Activated T-helper 1 cell treated with anti-CD3 and anti-CD28 coated beads, Interleukin-2, amount 50 U/mL, for 16 hours (primary cell): Measurements from ENCODE around the gene WAC.
"Not testable (repeated sequence)": the region's sequence is repeated elsewhere in the genome, so short reads cannot be mapped to it uniquely, and the experiment has no call there.

ENCODE experiments used
- DNase-seq, 2 donors: peaks; one replicate each; pipeline ENCODE4 v3.0.0-alpha.2; 2020; ENCODE audit warnings: low read depth in 1 of 2, low spot score in 1 of 2

Gene WAC, protein sequence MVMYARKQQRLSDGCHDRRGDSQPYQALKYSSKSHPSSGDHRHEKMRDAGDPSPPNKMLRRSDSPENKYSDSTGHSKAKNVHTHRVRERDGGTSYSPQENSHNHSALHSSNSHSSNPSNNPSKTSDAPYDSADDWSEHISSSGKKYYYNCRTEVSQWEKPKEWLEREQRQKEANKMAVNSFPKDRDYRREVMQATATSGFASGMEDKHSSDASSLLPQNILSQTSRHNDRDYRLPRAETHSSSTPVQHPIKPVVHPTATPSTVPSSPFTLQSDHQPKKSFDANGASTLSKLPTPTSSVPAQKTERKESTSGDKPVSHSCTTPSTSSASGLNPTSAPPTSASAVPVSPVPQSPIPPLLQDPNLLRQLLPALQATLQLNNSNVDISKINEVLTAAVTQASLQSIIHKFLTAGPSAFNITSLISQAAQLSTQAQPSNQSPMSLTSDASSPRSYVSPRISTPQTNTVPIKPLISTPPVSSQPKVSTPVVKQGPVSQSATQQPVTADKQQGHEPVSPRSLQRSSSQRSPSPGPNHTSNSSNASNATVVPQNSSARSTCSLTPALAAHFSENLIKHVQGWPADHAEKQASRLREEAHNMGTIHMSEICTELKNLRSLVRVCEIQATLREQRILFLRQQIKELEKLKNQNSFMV

DNA sequence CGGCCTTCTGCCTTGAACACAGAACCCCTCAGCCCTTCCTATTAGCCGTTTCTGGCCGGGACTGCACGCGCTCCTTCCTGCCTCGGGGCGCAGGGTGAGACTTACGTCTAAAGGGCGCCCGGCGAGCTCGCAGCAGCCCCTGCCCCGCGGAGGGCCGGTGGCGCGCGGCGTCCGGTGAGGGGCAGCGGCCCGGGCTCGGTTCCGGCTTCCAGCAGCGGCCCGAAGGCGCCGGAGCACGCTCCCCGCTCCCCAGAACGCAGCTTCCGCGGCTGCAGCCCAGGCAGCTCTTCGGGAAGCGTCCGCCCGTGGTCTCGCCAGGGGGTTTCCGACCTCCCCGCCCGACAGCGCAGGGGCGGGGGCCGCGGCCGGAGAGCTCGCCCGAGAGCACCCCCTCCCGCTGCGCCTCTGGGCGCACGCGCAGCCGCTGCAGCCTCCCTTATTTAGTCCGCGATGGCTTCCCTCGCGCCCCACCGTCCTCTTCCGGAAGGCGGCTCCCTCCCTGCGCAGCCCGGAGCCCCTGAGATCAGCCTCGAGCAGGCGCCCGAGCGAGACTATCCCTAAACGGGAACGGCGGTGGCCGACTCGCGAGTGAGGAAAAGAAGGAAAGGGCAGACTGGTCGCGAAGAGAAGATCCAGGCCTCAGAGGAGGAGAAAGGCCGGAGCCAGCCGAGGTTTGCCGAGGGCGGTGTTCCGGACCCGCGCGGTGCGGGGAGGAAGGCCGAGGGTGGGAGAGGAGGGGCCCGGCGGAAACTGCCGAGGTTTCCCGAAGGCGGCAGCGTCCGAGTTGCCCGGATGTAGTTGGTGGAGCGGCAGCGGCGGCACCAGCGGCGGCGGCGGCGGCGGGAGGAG, at the start of gene WAC:
Gene WAC (plus strand): TSS at position 782 of the 849 bp plus-strand sequence. CDS start 462 bp downstream, outside the sequence.
- DNase-seq = peak; percentile 93 to 97

DNA sequence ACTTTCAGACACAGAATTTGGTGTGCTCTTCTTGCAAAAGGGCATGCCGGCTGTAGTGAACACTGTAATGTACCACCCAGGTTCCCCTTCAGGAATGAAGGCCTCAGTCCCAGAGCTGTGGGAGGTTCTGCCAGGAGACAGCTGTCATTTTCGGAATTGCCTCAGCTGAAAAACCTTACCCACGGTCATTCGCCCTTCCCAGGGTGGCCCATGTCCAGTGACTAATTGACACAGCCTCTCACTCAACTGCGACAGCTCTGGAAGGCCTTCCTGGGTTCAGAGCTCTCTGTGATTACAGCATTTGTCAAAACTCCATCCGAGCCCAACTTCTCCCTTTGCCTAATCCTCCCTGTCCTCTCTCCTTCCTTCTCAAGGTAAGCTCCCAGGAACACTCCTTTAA, 43.7 kb upstream of the WAC start:
- no peak for DNase-seq

DNA sequence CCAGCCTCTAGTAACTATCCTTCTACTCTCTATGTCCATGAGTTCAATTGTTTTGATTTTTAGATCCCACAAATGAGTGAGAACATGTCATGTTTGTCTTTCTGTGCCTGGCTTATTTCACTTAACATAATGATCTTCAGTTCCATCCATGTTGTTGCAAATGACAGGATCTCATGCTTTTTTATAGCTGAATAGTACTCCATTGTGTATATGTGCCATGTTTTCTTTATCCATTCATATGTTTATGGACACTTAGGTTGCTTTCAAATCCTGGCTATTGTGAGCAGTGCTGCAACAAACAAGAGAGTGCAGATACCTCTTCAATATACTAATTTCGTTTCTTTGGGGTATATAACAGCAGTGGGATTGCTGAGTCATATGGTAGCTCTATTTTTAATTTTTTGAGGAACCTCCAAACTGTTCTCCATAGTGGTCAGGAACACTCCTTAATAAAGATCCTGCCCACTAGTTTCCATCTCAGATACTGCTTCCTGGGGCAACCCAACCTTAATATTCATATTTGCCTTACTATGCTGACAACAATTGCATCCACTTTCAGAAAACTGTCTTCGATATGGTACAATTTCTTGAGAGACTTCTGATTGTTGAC, 42.6 kb upstream of the WAC start:
- not testable (repeated sequence) for DNase-seq

DNA sequence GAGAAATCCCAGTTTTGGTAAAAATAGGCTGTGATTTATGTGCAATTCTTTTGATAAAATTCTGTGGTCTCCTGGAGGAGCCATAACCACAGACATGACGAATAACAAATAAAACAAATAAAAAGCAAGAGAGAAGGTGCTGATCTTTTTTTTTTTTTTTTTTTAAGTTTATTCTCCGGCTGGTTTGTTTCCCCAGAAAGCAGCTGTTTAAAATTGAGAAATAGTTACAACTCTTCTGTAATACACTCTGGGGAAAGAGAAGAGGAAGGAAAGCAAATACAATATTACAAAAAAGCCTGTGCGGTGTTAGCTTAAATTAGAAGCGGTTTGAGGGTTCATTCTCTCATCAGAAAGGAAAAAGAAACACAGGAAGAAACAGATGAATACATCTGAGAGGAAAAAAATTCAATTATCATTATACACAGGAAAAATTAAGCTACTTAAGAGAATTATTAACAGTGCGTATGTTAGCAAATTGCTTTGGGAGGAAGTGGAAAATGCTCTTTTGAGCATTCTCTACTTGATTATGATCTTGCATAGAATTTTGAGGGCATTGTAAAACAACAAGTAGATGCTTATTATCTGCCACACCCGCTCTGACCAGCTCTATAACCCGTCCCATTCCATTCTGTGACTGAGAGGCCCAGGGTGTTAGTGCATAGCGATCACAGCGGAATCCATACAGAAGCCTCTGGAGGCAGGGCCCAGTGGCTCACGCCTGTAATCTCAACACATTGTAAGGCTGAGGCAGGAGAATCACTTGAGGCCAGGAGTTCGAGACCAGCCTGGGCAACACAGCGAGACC, 40.6 kb upstream of the WAC start:
- DNase-seq = no peak

DNA sequence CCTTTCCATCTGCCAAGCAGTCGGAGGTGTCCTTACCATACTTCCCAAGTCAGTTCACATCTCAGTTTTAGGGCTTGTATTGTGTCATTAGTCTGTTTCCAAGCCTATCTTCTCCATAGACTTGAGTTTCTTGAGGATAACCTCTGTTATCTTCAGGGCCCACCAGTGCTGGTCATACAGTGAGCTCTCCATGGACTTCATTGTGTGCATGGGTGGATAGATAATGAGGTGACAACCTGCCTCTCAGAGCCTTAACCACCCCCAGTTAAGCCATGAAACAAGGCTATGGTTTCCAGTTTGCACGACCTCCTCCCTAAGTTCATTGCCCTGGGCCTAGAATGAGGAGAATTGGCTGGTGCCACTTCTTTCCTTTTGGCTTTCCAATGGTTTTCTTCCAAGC, 38.5 kb upstream of the WAC start:
- no peak for DNase-seq

DNA sequence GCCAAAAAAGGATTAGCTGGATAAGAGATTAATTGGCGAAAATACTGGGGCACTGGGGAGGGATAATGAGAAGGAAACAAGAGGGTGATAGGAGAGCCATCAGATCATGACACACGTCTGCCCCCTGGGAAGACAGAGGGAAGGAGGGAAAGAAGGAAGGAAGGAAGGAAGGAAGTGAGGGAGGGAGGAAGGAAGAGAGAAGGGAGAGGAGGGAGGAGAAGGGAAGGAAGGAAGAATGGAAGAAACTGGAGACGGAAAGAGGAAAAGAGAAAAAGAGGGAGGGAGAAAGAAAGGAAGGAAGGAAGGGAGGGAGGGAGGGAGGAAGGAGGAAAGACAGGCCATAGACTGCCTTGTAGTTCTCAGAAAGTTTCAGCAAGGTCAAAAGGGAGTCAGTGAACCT, 37.8 kb upstream of the WAC start:
- DNase-seq = no peak

DNA sequence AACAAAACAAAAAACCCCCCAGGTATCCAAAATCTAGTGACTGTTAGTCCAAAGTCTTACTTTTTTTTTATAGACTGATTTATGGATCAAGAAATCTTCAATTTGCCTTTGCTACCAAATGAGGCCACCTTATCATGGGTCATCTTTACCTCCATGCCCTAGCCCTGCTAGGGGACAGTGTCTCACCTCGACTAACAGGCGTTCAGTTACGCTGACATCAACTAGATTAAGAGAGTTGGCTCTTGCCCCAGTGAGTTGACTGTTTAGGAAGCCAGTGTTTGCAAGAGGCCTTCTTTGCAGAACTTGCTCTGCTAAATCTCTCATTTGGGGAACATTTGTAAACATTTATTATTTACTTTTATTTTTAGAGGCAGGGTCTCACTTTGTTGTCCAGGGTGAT, 36.9 kb upstream of the WAC start:
- no peak for DNase-seq

DNA sequence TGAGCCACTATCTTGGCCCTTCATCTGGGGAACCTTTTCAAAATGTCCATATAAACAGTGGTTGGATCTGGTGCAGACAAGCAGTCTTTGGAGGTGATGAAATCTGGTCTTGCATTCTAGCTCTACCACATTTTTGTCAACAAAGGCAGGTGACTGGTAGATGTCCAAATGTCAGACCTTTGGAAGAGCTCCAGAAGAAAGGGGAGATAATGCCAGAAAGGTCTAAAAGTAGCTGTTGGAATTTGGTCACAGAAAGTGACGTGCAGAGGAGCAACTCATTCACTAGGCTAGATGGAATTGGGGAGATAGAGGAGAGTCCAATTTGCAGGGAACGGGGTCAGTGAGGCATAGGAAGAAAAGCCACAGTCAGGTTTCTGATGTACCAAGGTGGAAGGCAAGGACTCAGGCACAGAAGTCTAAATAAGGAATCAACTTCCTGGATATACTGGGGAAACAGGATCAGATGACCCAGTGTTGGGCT, 36.4 kb upstream of the WAC start:
- DNase-seq = no peak

DNA sequence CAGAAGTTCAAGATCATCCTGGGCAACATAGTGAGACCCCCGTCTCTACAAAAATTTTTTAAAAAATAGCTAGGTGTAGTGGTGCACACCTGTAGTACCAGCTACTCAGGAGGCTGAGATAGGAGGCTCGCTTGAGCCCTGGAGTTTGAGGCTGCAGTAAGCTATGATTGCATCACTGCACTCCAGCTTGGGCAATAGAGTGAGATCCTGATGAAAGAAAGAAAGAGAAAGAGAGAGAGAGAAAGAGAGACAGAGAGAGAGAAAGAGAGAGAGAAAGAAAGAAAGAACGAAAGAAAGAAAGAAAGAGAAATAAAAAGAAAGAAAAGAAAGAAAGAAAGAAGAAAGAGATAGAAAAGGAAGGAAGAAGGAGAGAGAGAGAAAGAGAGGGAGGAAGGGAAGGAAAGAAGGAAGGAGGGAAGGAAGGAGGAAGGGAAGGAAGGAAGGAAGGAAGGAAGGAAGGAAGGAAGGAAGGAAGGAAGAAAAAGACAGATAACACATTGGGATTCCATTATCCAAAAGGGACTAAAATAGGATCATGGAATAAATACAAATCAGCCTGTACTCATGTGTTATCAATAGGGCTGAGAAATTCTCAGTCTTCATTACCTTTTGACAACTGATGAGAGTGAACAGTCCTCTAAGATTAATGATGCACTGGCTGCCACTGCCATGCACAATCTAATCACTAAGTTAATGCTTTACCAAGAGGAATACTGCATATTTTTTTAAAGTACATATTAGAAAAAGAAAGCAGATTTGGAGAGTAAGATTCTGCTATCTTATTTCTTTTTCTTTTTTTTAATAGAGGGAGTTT, 35.4 kb upstream of the WAC start:
- DNase-seq = no peak

DNA sequence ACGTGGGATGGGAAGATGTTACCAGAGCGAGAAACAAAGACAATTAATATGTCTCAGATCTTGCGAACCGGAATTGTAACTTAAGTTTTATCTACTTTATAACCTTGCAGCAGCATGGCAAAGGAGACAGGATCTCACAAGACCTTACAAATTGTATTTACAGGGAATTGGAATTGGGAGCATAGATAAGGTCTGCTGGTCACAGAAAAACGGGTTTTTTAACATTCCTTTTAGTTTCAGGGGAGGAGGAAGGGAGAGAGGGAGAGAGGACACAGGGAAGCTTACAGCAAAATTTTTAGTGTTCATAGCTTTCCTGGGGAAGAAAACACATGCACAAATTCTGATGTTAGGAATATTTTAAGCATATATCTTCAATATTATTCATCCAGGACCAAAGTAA, 32.7 kb upstream of the WAC start:
- DNase-seq = not testable (repeated sequence)

DNA sequence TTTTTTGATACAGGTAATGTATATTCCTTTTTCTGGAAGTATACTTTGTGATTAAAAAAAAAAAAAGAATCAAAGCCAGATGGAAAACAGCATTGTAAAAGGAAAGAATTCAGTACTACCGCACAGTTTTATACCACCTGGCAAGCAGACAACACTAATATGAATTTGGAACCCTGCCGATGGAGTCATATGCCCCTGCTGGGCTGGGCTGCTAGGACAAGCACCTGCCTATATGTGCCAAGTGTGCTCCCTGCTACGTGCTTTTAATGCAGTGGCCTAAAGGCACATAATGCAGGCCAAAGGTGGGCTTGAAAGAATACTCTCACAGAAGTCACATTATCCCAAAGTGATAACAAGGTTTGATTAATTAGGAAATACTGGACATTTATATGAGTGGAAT, 29.8 kb upstream of the WAC start:
- no peak for DNase-seq

DNA sequence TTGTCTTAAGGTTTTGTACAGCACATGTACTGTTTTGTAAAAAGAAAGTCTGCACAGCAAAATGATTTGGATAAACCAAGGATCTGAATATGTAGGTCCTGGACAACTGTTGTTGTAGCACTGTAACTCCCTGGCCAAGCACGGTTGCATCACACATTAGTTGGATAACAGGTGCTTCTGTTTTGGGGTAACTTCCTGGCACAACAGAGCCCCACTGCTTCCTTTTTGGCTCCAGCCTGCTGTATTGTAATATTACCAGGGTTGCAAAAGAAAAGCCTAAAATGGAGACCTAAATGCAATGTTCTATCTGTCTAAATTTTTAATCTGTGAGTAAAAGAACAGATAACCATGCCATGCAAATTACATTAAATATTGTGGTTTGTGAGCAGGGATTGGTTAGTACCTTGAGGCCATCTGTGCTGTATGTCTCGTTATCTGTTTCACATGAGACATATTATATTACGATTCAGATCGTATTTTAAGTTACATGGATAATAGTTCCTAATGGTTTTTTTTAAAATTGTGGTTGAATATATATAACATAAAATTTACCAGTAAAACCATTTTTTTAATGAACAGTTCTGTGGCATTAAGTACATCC, 27.5 kb upstream of the WAC start:
- DNase-seq = no peak

DNA sequence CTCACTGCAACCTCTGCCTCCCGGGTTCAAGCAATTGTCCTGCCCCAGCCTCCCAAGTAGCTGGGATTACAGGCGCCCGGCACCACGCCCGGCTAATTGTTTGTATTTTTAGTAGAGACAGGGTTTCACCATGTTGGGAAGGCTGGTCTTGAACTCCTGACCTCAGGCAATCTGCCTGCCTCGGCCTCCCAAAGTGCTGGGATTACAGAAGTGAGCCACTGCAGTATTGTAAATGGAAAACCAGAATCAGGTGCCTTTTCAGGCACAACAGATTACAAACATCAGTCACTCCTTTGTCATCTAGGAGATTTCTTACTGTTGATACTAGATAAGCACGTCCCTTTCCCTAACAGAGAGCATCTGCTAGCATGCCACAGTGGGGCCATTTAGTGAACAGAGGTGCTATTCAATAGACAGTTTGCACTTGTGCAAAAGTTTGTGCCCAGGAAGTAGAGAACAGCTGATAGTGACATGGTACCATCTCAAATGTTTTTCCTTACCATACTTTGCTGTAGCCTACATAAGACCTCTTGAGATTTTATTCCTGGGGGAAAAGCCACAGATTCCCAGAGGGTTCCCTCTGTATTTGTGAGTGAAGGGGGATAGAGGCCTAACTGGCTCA, 24.5 kb upstream of the WAC start:
- no peak for DNase-seq

DNA sequence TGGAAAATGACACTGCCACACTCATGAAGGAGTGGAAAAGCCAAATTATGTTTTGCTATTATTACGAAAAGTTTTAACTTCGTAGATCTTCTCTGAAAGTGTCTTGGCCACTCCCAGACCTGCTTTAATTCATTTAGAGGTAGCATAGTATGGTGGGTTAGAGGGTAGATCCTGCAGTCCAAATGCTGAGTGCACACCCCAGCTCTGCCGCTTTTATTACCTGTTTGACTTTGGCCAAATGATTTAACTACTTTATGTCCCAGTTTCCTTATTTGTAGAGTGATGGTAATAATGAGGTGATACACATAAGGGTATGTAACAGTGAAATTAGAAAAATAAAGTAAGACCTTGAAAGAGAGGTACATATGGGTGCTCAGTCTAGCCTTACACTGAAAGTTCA, 23.6 kb upstream of the WAC start:
- DNase-seq = no peak

DNA sequence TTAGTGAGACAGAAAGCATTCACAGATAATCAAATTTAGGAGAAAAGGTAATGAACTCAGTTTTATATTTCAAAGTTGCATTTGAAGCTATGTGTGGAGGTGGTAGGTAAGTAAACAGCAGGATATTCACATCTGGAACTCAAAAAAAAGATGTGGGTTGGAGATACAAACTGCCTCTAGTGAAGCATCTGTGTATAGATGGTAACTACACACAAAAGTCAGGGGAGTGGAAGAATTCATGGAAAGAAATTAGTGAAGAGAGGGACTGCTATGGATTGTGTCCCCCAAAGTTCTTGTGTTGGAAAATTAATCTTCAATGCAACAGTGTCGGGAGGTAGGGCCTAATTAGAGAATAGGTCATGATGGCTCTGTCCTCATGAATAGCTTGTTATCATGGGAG, 18.3 kb upstream of the WAC start:
- no peak for DNase-seq

DNA sequence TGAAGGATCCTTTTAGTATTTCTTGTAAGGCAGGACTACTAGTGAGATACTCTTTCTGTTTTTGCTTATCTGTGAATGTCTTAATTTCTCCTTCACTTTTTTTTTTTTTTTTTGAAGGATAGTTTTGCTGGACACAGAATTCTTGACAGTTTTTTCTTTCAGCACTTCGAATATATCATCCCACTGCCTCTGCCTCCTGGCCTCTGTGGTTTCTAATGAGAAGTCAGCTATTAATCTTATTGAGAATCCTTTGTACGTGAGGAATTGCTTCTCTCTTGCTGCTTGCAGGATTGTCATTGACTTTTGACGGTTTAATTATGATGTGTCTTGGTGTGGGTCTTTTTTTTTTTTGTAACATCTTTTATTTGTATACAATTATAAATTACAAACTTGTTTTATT, 12.6 kb upstream of the WAC start:
- DNase-seq = no peak

DNA sequence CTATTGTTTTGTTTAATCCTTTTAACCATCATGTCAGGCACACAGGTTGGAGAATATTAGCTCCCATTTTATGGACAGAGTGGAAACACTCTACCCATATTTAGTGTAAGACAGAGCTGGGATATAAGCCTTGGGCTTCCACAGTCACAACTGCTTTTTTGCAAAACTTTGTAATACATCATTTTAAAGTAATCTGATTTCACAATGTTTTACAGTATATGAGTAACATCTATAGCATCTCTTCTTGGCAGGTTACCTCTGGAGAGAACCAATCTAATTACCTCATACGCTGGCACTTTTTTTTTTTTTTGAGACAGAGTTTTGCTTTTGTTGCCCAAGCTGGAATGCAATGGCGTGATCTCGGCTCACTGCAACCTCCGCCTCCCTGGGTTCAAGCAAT, 12.1 kb upstream of the WAC start:
- DNase-seq = not testable (repeated sequence)

DNA sequence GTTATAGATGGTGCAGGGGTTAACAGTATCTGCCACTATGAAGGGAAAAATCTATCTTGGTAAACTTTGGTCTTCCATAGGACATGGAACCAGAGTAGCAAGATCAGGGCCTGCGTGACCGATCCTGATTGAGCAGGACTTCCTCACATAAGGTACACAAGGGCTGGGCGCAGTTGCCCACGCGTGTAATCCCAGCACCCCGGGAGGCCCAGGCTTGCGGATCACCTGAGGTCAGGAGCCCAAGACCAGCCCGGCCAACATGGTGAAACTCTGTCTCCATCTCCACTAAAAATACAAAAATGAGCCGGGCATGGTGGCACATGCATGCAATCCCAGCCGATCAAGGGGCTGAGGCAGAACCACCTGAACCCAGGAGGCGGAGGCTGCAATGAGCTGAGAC, 11.0 kb upstream of the WAC start:
- DNase-seq = not testable (repeated sequence)

DNA sequence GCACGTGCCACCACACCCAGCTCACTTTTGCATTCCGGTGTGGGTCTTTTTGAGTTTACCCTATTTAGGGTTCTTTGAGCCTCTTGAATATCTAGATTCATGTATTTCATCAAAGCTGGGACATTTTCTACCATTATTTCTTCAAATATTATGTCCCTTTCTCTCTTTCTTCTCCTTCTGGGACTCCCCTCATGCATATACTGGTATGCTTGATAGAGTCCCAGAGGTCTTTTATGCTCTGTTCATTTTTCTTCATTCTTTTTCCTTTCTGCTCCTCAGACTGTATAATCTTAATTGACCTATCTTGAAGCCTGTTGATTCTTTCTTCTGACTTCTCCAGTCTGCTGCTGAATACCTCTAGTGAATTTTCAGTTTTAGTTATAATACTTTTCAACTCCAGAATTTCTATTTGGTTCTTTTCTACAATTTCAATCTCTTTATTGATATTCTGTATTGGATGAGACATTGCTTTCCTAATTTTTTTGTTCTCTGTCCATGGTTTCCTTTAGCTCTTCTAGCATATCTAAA, 9.1 kb upstream of the WAC start:
- no peak for DNase-seq
